Subcutaneous abdominal adipose tissue (tissue), 5 donors: ENCODE measurements around the gene CDK17.

Experiments
- H3K27ac ChIP-seq: one replicate; pipeline ENCODE4 v1.7.0; 2013; ENCODE audit warnings: low read depth, mild to moderate bottlenecking, inconsistent platforms, low read length, moderate library complexity
- H3K27me3 ChIP-seq, 5 donors: one replicate each; pipeline ENCODE4 v1.7.0; 2013; ENCODE audit warnings: low read length in 5 of 5, inconsistent platforms in 1 of 5; ENCODE audit not compliant: control insufficient read depth in 5 of 5, insufficient read depth in 4 of 5
- H3K36me3 ChIP-seq, 5 donors: one replicate each; pipeline ENCODE4 v1.7.0; 2013; ENCODE audit warnings: low read length in 5 of 5; ENCODE audit not compliant: control insufficient read depth in 5 of 5, insufficient read depth in 5 of 5
- H3K4me1 ChIP-seq, 5 donors: one replicate each; pipeline ENCODE4 v1.7.0; 2013; ENCODE audit warnings: low read length in 5 of 5, mild to moderate bottlenecking in 3 of 5, moderate library complexity in 1 of 5; ENCODE audit not compliant: control insufficient read depth in 5 of 5, insufficient read depth in 5 of 5
- H3K4me3 ChIP-seq, 5 donors: one replicate each; pipeline ENCODE4 v1.7.0; 2013; ENCODE audit warnings: low read length in 5 of 5, low read depth in 1 of 5
- H3K9ac ChIP-seq, 5 donors: one replicate each; pipeline ENCODE4 v1.7.0; 2013; ENCODE audit warnings: low read length in 5 of 5, mild to moderate bottlenecking in 4 of 5, moderate library complexity in 3 of 5
- H3K9me3 ChIP-seq, 5 donors: one replicate each; pipeline ENCODE4 v1.7.0; 2013; ENCODE audit warnings: low read length in 5 of 5; ENCODE audit not compliant: control insufficient read depth in 5 of 5
- donor health status: healthy.
- donor health status: healthy.
- donor health status: healthy.
- donor health status: healthy.
- donor health status: healthy.

The CDK17 gene

DNA sequence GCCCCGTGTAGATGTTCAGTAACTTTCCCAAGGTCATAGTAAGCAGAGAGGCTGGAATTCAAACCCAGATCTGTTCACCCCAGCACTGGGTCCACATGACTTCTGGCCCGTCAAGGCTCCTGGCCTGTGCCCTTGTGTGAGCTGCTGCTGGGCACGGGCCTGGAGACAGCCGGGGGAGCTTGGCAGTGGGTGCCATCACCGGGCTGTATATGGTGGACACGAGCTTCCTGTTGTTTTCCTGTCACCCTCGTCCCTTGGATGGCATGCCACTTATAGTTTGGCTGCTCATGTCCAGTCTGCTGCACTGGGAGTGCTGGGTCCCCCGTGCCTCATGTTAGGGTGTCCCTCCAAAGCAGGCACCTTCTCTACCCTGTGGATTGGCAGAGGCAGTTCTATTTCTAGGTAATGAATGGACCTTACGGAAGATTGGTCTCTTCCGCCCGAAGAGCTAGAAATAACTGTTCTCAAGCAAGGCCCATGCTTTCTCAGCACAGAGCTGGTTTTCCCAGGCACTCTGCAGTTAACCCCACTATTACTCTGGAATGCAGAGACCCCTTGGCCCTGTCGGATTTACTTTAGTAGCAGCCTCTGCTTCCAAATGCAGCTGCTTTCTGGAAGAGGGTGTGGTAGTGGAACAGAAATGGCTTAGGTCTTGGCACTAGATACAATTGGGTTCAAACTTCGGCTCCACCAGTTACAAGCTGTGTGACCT is 161.7 kb downstream of the CDK17 start:
- no peak overlapping the region for H3K9ac ChIP-seq
- no peak overlapping the region for H3K4me3 ChIP-seq
- peak overlapping the region; percentile 71 for H3K27ac ChIP-seq
- peaks cover 20 to 93% (median 81%) of the 10 kb centered on the region in 5 donors for H3K4me1 ChIP-seq
- H3K9me3 ChIP-seq = no peaks in the 10 kb centered on the region
- peaks cover 0 to 20% (median 4%) of the 10 kb centered on the region in 5 donors for H3K27me3 ChIP-seq
- H3K36me3 ChIP-seq = peaks cover 0 to 3% (median 0%) of the 10 kb centered on the region in 5 donors

- H3K4me3 ChIP-seq = peak overlapping the region in 2 of 5 donors; percentile 22 to 30
- peaks cover 19 to 94% (median 82%) of the 10 kb centered on the region in 5 donors for H3K4me1 ChIP-seq
- peaks cover 0 to 3% (median 0%) of the 10 kb centered on the region in 5 donors for H3K36me3 ChIP-seq
- H3K9me3 ChIP-seq = no peaks in the 10 kb centered on the region
- peak overlapping the region; percentile 71 for H3K27ac ChIP-seq
- H3K27me3 ChIP-seq = peaks cover 0 to 20% (median 4%) of the 10 kb centered on the region in 5 donors
- H3K9ac ChIP-seq = no peak overlapping the region
Observed at GRCh38 chr12:96237465-96238077, 162.7 kb downstream of the CDK17 start.

DNA sequence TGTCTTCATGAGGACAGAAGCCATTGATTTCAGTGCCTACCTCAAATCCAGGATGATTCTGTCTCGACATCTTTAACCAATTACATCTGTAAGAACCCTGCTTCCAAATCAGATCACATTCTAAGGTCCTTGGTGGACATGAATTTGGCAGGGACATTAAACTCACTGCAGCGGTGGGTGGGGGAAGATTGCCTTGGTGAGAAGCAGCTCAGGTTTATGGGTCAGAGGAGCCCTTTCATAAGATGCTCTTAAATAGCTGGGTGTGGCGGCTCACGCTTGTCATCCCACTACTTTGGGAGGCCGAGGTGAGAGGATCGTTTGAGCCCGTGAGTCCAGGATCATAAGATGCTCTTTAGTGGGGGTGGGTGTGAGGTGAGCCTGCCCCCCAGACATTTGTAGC is 163.2 kb downstream of the CDK17 start:
- peaks cover 15 to 89% (median 77%) of the 10 kb centered on the region in 5 donors for H3K4me1 ChIP-seq
- peaks cover 0 to 20% (median 4%) of the 10 kb centered on the region in 5 donors for H3K27me3 ChIP-seq
- peaks cover 0 to 3% (median 0%) of the 10 kb centered on the region in 5 donors for H3K36me3 ChIP-seq
- H3K27ac ChIP-seq = peak overlapping the region; percentile 71
- H3K9ac ChIP-seq = no peak overlapping the region
- no peaks in the 10 kb centered on the region for H3K9me3 ChIP-seq
- H3K4me3 ChIP-seq = peak overlapping the region in 1 of 5 donors; percentile 22

- Histone ChIP-seq H3K4me3 (no peak overlapping the region), H3K9me3 (no peaks in the 10 kb centered on the region), H3K36me3 (peaks cover 0 to 3% (median 0%) of the 10 kb centered on the region in 5 donors), H3K27ac (peak overlapping the region; percentile 71), H3K27me3 (peaks cover 0 to 20% (median 4%) of the 10 kb centered on the region in 5 donors), H3K4me1 (peaks cover 15 to 82% (median 70%) of the 10 kb centered on the region in 5 donors), H3K9ac (peak overlapping the region in 2 of 5 donors; percentile 44 to 45)
Observed at GRCh38 chr12:96236221-96236822, 163.9 kb downstream of the CDK17 start.

GRCh38 chr12:96235484-96235826 is 164.8 kb downstream of the CDK17 start:
- peaks cover 0 to 3% (median 0%) of the 10 kb centered on the region in 5 donors for H3K36me3 ChIP-seq
- no peak overlapping the region for H3K9ac ChIP-seq
- H3K27me3 ChIP-seq = peaks cover 0 to 19% (median 4%) of the 10 kb centered on the region in 5 donors
- peaks cover 15 to 73% (median 64%) of the 10 kb centered on the region in 5 donors for H3K4me1 ChIP-seq
- H3K27ac ChIP-seq = peak overlapping the region; percentile 30
- H3K9me3 ChIP-seq = no peaks in the 10 kb centered on the region
- no peak overlapping the region for H3K4me3 ChIP-seq

DNA sequence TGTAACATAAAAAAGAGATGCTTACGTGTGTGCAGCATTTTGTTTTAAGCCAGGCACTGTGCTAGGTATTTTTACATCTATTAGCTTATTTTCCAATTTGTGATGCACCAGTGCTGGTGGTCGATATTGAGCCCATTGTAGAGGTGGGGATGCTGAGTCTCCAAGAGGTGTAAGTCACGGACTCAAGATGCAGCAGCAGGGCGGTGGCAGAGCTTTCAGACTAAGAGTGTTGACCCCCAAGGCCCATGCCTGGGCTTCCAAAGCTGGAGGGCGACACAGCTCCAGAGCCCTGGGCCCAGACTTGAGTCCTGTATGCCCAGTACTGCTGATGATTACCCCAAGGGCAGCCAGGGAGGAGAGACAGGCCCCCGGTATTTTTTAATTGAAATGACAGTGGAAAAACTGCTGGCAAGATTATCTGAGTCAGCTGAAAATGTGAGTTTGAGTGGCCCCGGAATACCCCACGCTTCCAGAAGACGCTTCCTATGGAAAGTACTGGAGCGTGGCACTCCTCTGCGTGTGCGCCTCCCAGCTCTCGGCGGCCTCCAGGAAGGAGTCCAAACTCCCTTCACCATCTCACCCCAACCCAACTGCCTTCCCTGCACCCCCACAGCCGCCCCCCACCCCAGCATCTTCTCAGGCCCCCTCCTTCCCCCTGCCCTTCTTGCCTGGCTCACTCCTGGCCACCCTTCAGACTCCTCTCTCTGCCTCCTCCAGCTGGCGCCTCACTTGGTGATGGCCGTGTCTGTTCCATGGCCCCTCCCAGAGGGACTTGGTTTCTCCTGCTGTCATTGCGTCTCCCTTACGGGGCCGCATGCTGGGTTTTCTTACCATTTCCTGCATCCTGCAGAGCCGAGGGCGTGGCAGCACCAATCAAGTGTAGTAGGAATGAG is 165.4 kb downstream of the CDK17 start:
- Histone ChIP-seq H3K9ac (no peak overlapping the region), H3K27ac (peak overlapping the region; percentile 77), H3K4me3 (no peak overlapping the region), H3K9me3 (no peaks in the 10 kb centered on the region), H3K27me3 (peaks cover 0 to 13% (median 4%) of the 10 kb centered on the region in 5 donors), H3K4me1 (peaks cover 15 to 67% (median 57%) of the 10 kb centered on the region in 5 donors), H3K36me3 (peaks cover 0 to 9% (median 3%) of the 10 kb centered on the region in 5 donors)

- H3K9ac ChIP-seq = no peak overlapping the region
- H3K27ac ChIP-seq = peak overlapping the region; percentile 77
Observed at GRCh38 chr12:96233939-96234461, 166.2 kb downstream of the CDK17 start.

DNA sequence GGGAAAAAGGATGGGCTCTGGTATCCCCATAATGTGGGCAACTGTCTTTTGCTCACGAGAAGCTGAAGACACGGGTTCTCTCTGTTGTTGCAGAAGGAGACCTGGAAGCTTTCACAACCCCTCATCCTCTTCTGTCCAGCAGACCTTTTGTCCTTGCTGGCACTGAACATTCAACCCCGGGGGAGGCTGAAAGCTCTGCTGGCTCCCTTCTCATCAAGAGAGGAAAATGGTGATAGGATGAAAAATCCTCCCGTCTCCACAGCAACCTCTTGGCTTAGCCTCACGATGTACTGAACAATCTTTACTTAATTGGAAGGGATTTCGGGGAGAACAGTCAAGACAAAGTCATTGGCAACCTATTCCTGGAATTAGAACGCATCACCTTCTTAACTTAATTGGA is 167.1 kb downstream of the CDK17 start:
- Histone ChIP-seq H3K4me1 (peaks cover 13 to 54% (median 44%) of the 10 kb centered on the region in 5 donors), H3K27ac (peak overlapping the region; percentile 77), H3K36me3 (peaks cover 0 to 8% (median 3%) of the 10 kb centered on the region in 5 donors), H3K27me3 (peaks cover 0 to 8% (median 0%) of the 10 kb centered on the region in 5 donors), H3K9me3 (no peaks in the 10 kb centered on the region), H3K9ac (no peak overlapping the region), H3K4me3 (no peak overlapping the region)

More at GRCh38 chr12:96233939-96234461, 166.2 kb downstream of the CDK17 start:
- Histone ChIP-seq H3K9me3 (no peaks in the 10 kb centered on the region), H3K4me1 (peaks cover 13 to 62% (median 50%) of the 10 kb centered on the region in 5 donors), H3K36me3 (peaks cover 0 to 6% (median 3%) of the 10 kb centered on the region in 5 donors), H3K4me3 (no peak overlapping the region), H3K27me3 (peaks cover 0 to 12% (median 4%) of the 10 kb centered on the region in 5 donors)

DNA sequence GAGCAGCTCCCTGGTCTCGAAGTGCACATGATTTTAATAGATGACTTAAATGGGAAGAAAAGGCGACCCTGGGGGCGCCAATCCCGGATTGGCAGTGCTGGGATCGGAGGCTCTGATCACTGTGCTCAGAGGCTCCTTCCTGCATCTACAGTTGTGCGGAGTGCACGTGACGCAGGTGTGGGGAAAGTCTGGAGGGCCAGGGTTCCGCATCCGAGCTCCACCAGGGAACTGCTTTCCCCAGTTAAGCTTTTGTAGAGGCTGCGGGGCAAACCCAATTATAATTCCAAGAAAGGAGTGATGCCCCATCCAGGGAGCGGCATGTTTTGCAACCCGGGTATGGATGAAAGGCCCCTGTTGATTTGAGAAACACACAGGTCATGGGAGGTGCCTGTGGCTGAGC is 169.6 kb downstream of the CDK17 start:
- H3K4me3 ChIP-seq = no peak overlapping the region
- no peaks in the 10 kb centered on the region for H3K9me3 ChIP-seq
- H3K4me1 ChIP-seq = peaks cover 10 to 44% (median 21%) of the 10 kb centered on the region in 5 donors
- H3K36me3 ChIP-seq = peaks cover 0 to 23% (median 16%) of the 10 kb centered on the region in 5 donors
- H3K27me3 ChIP-seq = no peaks in the 10 kb centered on the region
- H3K9ac ChIP-seq = no peak overlapping the region
- no peak overlapping the region for H3K27ac ChIP-seq
